ENCODE data around the gene PLXNA4.
A peak's percentile ranks its signal among the peaks of the same experiment; 100 is the strongest.

The PLXNA4 gene

DNA sequence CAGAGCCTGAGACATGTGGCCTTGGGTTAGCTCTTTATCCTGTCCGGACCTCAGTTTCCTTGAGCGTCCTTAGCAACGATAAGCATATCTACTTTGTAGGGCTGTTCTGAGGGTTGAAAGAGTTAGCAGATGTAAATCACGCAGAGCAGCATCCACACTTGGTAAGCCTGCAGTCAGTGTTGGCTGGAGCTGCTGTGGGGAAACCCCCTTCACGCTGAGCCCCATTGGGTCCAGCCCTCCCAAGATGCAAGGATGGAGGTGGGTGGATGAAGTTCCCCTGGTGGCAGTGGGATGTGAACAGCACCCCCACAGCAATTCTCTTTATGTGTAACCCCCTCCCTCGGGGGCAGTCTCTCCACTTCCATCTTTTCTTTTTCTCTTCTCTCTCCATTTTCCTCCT, 109.9 kb downstream of the PLXNA4 start:
- no peak for DNase-seq

DNA sequence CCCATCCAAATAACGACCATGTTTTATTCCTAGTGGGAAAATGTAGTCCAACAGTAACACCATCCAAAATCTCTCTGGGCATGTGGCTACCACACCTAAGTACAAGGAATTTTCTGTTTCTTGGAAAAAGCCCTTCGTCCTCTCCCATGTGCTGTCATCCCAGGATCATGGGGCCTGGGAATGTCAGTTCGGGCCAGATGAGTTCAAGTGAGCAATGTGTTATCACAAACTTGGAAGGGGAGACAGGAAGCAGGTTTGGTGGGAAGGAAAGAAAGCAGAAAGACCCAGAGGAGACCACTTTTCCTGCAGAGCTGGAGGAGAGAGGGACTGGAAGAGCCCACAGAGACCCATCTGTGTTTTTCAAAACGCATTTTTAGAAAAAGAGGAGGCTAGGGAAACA, 110.8 kb downstream of the PLXNA4 start:
- no peak for DNase-seq

DNA sequence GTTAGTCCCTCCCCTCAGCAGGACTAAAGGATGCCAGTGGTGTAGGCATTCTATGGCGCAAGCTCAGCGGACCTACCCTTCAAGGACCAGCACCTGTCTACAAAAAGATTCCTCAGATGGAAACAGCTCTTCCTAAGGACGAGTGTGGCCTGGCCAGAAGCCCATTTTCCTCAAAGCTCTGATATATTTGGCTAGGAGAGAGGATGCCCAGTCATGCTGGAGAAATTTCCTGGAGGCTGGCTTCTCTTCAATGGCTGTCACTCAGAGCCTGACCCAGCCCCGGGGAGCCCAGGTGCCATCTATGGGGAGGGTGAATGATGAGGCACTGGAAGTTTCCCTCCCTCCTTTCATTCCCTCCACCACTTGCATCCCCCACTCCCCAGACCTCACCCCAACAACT, 111.5 kb downstream of the PLXNA4 start:
- DNase-seq: peak; percentile 67

DNA sequence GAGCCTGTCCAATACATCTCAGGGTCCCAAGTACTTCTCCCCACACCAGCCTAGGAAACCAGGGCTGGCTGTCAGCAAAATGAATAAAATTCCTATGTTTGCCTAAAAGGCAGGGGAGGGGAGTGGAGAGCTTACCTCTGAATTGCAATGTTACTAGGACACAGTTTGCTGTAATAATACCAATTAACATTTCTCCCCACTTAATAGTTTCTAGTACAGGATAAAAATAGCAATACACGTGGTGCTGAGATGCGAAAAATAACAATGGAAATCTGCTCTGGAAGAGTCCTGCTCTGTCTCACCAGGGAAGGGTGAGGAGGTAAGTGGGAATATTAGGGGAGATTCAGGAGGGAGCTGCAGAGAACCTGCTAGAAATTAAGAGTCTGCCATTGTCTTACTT, 112.3 kb downstream of the PLXNA4 start:
- DNase-seq: no peak

DNA sequence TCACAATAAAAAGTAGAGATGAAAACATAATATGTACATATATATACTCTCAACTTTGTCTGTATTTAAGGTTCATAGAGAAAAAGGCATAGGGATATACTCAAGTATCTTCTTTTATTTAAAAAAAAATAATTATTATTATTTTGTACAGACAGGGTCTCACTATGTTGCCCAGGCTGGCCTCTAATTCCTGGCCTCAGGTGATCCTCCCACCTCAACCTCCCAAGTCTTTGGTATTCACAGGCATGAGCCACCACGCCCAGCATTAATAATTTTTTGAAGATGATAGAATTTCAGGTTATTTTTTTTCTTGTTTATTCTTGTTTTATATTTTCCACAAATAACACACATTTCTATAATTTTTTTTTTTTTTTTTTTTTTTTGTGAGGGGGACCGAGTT, 113.8 kb downstream of the PLXNA4 start:
- no peak for DNase-seq

GRCh38 chr7:132461032-132461592, 115.2 kb downstream of the PLXNA4 start:
- DNase-seq: no peak

DNA sequence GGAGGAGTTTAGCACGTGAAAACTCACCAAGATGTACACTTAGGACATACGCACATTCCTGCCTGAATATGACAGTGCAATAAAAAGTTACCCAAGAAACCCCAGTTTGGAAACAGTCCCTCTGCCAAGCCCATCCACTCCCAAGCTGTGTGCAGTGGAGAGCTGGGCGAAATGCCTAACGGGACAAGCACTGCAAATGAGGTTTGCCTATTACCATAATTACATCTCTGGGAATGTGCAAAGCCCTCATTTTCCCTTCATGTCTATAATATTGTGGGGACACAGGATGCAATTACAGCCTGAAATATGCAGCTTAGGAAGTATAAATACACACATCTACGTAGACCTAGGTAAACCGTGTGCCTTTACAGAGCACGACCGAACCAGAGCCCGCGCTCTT, 117.5 kb downstream of the PLXNA4 start:
- DNase-seq: no peak

GRCh38 chr7:132457658-132458057, 118.6 kb downstream of the PLXNA4 start:
- no peak for DNase-seq

GRCh38 chr7:132456418-132456817, 119.9 kb downstream of the PLXNA4 start:
- DNase-seq: no peak

DNA sequence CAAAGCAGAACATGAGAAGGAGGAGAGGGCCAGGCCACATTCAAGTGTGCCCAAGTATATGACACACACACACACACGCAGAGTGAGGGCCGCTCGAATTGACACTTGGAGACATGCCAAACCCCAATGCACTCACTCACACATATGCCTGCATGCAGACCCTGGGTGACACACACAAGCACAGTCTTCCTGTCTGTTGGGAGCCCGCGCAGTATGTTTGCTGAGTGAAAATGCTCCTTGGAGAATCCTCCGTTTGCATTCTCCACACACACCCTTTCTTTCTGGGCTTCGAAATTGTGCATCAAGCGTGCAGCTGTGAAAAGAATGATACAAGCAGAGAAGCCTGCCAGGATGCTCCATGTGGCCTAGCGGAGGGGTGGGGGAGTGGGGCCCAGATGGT, 120.9 kb downstream of the PLXNA4 start:
- peak; percentile 40 for DNase-seq

GRCh38 chr7:132453826-132454225, 122.4 kb downstream of the PLXNA4 start:
- no peak for DNase-seq

GRCh38 chr7:132451161-132451560, 125.1 kb downstream of the PLXNA4 start:
- no peak for DNase-seq

- DNase-seq: no peak
Measured at GRCh38 chr7:132450696-132451095, 125.6 kb downstream of the PLXNA4 start.

- DNase-seq: no peak
Measured at GRCh38 chr7:132450188-132450587, 126.1 kb downstream of the PLXNA4 start.

DNA sequence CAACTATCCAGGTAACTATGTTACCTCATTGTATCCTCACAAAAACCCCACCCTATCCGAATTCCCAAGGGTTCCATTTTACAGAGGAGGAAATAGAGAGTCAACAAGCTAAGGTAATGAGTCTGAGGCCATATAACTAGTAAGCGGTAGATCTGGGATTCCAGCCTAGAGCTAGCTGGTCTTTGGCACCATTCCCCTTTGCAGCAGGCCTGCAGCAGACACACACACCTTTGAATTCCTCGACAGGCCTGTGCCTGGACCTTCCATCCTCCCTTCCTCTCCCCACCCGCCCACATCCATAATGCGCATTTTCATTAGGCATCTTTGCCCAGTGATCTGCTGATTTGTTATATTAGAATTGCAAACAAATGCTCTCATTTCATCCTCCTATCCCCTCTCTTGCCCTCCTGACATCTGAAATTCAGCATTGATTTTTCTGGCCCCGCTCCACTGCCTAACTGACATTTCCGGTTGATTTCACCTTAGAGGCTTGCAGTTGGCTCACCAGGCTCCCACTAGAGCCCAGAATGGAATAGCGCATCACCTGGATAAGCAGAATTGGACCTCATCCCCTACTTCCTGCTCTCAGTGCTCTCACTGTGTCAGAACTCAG, 129.5 kb downstream of the PLXNA4 start:
- no peak for DNase-seq

DNA sequence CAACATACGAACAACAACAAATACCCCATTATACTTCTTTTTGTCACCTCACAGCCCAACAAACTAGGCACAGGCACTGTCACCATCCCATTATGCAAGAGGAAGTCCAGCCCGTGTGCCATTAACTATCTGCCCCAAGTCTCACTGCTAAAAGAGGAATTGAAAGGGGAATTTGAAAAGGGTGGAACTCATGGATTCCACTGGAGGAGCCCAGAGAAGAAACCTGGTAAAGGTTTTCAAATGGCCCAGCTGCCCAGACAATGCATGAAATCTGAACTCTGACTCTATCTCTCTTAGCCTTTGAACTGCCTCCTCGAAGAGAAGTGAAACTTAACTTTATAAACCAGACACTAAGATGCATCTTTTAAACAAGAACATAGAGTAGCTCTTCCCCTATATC, 130.0 kb downstream of the PLXNA4 start:
- DNase-seq: no peak

- DNase-seq: no peak
Measured at GRCh38 chr7:132443761-132444520, 132.3 kb downstream of the PLXNA4 start.

GRCh38 chr7:132441935-132442334, 134.3 kb downstream of the PLXNA4 start:
- no peak for DNase-seq

GRCh38 chr7:132440151-132440550, 136.1 kb downstream of the PLXNA4 start:
- DNase-seq: no peak

DNA sequence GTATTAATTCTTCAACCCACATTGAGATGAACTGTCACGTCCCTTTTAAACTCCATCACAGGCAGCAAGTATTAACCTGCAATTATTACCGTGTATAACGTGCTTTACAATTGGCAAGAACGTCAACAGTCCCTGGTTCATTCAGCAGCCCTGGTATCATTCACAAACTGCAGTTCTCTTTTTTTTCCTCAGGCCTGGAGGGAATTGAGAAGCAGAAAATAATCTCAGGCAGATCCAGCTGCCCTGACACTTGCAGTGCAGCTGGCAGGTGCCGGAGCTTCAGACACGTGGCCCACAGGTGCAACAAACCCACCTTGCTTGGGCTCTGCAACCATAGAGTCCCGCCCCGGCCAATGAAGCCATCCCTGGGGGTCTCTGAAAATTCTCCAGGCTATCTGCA, 137.3 kb downstream of the PLXNA4 start:
- DNase-seq: no peak

DNA sequence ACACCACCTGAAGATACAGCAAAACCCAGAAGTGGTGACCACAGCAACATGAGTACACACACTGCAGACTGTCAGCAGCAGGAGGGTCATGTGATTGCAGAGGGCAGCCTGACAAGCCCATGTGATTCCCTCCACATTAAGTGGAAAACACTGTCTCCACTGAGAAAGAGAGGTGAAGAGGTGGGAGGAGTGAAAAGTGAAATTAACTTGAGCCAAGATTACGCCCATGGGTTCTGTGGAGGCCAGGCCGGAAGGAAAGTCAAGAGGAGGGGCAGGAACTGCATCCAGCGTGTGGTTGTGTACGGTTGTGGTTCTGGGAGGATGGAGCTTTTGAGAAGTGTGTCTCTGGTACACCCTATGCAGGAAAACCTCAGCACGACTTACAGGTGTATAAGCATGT, 138.5 kb downstream of the PLXNA4 start:
- DNase-seq: no peak

DNA sequence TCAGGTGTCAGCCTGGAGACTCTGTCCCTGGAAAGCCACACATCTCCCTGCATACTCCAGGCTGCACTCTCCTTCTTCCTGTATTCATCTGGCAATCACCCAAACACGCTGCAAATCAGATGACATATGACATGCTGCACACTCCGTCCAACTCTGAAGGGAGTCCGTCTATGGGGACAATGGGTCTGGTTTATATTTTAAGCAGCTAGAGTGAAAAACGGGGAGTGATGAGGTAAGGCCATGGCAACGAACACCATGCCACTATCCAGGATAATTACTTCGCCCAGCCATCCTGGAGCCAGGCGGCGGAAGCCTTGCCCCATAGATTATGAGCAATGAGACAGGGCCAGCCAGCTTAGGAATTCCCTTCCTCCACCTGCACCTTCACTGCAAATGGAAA, 140.1 kb downstream of the PLXNA4 start:
- DNase-seq: no peak

DNA sequence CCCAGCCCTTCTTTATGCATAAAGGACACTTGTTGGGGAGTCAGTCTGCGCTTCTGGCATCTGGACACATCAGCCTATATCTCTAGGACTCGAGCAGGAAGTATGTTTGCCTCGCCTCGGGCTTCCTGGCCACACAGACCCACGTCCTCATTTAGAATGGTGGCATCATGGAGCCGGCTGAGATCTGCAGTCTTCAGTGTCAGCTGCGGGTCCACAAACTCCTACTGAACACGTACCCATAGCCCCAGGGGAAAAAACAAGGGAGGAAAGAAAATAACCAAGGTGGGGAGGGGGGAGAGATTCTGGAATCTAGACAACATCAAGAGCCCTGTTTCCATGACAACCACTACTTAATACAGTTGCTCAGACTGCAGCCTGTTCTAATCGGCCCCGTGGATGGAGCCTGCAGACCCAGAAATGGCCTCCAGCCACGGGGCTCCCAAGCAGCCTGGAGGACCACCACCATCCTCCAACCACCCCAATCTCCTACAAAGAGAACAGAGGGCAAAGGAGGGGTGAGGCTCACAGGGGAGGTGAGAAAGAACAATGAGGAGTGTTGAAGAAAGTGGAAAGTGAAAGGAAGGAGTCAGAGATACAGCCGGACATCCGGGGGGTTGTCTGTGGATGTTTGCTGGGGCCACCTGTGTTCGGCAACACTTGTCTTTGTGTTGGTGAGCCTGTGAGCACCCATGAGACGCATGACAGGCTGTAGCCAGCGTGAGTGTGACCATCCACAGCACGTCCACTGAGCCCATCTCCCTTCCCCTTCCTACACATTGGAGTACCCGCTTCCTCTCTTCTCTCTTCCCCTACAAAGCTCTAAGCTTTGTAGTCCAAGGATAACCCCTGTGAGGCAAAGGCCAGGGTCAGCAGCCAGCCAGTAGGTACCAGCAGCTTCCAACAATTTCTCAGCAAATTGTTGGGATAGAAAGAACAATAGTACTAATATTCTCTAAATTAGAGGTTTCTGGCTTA, 141.0 kb downstream of the PLXNA4 start:
- DNase-seq: no peak
